GM19324 (cell line): ENCODE results near the gene ACSM6.
A peak's percentile ranks its signal among the peaks of the same experiment; 100 is the strongest.
"Not testable (repeated sequence)": the region's sequence is repeated elsewhere in the genome, so short reads cannot be mapped to it uniquely, and the experiment has no call there.

Experiments used
- ATAC-seq: cut with Tn5 transposase; IDR thresholded peaks from one replicate; pipeline ENCODE4 v1.9.1; 2021; ENCODE audit warnings: mild to moderate bottlenecking, moderate library complexity; ENCODE audit not compliant: unreplicated experiment, low FRiP score

ACSM6 gene

GRCh38 chr10:95214793-95215192, 20.8 kb downstream of the ACSM6 start:
- ATAC-seq: no peak

GRCh38 chr10:95217476-95217875, 23.4 kb downstream of the ACSM6 start:
- no peak for ATAC-seq

GRCh38 chr10:95220539-95220938, 26.5 kb downstream of the ACSM6 start:
- ATAC-seq: no peak

DNA sequence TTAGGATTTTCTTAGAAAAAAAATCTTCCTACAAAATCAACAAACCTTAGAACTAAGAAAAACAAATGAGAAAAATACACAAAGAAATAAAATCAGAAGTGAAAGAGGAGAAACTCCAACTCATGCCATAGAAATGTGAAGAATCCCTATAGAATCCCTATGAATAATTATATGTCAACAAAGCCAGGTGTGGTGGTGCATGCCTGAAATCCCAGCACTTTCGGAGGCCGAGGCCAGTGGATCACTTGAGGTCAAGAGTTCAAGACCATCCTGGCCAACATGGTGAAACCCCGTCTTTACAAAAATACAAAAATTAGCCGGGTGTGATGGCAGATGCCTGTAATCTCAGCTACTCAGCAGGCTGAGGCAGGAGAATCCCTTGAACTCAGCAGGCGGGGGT, 27.1 kb downstream of the ACSM6 start:
- no peak for ATAC-seq

DNA sequence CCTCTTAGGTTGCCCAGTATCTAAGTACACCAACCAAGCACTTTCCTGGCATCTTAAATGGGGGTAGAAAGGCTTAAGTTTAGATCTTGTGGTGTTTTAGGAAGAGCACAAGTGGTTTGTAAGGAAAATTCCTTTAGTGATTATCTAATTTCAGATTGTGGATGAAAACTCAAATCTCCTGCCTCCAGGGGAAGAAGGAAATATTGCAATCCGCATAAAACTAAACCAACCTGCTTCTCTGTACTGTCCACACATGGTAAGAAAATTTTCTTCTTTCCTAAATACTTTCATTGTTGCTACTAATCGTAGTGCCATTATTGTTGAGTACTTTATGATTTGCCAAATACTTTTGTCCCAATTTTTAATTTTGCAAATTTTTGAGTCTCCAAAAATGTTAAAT, 31.1 kb downstream of the ACSM6 start:
- ATAC-seq: no peak

DNA sequence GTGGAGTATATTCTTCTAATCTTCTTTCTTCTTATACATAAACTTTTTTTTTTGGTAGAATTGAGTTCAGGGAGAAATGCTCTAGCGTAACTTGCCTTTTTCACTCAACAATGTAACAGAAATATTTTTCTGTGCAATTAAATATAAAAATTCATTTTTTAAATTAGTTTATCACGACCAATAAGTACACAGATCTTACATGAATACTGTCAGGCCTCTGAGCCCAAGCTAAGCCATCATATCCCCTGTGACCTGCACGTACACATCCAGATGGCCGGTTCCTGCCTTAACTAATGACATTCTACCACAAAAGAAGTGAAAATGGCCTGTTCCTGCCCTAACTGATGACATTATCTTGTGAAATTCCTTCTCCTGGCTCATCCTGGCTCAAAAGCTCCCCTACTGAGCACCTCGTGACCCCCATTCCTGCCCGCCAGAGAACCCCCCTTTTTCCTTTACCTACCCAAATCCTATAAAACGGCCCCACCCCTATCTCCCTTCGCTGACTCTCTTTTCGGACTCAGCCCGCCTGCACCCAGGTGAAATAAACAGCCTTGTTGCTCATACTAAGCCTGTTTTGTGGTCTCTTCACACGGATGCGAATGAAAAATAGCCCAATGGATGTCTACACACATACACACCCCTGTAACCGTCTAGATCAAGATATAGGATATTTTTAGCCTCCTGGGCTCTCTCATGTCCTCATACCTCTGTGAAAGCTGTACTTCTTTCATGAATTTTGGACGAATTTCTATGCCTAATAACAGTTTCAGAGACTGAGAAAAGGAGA, 35.1 kb downstream of the ACSM6 start:
- ATAC-seq: not testable (repeated sequence)

DNA sequence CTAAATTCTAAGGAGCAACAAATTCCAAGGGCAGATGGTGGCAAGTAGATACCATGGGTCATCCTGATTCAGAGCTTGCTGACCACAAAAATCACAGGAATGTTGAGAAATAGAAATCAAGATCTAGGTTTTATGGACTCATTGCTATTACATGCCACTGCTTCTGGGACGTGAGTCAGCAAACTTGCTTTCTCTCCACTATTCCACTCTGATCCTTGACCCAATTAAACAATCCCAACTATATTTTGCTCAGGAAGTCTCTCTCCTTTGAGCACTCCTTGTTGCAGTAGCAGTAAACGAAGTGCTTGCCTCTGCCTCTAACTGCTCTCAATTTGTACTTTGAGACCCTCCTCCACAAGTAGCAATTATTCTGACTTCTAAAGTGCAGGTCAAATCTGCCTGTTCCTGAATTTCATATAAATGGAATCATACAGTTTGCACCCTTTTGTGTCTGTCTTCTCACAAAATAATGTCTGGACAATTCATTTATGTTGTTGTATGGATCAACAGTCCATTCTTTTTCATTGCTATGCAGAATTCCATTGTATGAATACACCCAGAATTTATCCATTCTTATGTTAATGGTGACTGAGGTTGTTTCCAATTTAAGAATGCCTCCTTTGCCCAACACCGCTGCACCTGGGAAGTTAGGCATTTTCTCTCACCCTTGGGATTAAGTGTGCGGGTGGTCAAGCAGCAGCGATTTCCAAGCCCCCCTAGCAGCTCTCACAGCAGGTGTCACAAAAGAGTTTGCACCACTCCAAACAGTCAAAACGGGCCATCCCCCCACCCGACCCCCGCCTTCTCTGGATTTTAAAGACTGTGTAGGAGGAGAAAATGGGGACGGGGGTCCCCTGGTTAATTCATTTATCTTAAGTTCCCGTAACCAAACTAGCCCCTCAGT, 35.9 kb downstream of the ACSM6 start:
- no peak for ATAC-seq

DNA sequence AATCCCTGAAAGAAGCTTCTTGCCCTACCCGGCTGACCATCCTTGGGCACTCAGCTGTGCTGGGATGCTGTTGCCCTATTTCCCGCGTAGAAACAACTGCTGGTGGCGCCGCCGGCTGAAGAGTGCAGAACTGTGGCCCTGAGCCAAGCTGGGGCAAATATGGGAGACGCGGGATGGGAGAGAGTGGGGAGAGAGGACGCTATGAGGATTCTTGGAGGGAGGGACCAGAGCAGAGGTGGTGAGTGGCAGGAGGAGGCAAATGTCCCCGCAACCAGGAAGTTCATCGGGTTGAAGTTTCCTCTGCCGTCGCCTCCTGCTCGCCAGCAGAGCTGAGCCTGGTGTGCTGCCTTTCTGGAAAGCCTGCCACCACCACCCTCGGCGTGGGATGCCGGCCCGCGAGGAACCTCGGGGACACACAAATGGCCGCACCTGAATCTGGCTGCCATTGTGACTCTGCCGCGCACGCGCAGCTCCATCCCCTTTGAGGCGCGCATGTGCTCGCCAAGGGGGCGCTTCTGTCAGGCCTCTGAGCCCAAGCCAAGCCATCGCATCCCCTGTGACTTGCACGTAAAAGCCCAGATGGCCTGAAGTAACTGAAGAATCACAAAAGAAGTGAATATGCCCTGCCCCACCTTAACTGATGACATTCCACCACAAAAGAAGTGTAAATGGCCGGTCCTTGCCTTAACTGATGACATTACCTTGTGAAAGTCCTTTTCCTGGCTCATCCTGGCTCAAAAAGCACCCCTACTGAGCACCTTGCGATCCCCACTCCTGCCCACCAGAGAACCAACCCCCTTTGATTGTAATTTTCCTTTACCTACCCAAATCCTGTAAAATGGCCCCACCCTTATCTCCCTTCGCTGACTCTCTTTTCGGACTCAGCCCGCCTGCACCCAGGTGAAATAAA, 36.9 kb downstream of the ACSM6 start:
- peak; percentile 71 for ATAC-seq

- ATAC-seq: no peak
These were observed 39.5 kb downstream of the ACSM6 start for GRCh38 chr10:95233377-95234034.

DNA sequence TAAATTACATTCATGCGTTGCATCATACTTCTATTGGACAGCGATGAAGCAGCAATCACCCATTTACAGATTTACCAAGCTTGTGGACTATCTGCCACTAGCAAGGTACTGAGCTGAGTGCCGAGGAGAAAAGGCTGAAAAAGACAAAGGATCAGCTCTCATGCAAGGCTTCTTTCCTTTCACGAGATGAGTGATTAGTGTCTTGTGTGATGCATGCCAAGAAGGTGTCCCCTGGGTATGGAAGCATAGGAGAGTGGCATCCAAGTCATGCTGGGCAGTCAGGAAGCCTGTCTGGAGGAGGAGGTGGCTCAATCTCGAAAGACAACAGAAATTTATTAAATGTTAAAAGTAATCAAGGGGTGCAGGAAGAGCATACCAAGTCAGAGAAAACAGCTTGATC, 40.9 kb downstream of the ACSM6 start:
- no peak for ATAC-seq

GRCh38 chr10:95235676-95236067, 41.6 kb downstream of the ACSM6 start:
- ATAC-seq: no peak

DNA sequence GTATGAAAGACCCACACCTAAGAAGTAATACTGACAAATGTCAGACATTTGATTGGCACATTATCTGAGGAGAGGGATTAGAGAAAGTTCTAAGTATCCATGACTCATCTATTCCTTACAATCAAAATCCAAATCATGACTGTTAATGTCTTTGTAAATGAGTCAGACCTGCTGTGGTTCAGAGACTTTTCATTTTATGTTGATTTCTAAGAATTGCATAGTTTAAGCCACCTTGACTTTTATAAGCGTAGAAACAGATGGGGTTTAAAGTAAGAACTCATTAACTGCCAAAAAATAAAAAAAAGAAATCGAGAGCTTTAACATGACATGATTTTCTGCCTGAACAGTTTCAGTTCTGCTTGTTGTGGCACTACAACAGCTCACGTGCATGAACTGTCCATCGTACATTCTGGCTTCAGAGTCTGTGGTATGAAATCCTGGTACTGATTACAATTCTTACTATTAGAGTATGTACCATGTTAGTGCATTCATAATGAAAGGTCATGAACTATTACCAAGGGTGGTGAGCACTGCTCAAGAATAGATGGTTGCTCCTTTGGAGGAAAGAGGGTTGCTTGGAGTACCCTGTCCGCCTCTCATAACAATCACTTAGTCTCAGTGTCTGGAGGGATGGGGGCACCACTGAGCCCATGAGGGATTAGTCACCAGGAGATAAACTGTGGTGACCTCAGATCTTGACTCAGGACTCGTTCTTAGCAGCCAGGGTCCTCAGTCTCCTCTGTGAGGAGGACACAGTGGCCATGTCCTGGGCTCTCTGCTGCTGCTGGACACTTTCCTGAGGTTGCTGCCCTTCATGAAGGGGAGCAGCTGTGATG, 42.2 kb downstream of the ACSM6 start:
- peak; percentile 98 for ATAC-seq

DNA sequence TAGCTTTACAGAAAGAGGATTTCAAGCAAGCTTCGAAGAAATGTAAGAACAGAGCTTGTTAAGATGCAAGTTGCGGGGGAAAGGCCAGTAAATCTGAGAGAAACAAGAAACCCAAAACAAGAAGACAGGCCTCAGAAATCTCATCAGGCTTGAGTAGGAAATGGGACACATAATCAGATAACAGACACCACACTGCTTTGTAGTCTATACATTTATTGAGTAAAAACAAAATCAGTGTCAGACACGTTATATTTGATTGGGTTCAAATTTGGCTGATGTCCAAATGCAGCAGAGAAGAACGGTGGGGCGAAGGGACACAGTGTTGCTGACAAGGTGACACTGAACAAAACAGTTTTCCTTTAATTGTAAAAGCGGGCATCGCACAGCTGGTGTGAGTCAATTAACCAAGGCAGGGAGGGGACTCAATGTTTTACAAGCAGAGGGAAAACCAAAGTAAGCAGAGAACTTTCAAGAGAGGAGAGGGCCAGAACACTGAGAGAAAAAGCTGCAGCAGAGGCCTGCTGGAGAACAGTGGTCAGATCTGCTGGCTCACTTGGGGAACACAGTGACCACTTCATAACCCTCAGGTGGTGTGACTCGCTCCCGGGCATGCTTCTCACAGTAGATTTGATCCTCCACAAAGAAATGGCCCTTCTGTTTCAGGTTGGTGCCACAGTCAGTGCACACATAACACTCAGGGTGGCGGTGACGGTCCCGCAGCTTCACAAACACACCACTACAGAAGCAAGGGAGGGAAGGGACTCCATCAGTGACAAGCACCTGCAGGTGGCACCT, 43.5 kb downstream of the ACSM6 start:
- ATAC-seq: no peak

GRCh38 chr10:95240096-95240495, 46.1 kb downstream of the ACSM6 start:
- ATAC-seq: not testable (repeated sequence)

- no peak for ATAC-seq
These were observed 46.8 kb downstream of the ACSM6 start for GRCh38 chr10:95240811-95241210.

DNA sequence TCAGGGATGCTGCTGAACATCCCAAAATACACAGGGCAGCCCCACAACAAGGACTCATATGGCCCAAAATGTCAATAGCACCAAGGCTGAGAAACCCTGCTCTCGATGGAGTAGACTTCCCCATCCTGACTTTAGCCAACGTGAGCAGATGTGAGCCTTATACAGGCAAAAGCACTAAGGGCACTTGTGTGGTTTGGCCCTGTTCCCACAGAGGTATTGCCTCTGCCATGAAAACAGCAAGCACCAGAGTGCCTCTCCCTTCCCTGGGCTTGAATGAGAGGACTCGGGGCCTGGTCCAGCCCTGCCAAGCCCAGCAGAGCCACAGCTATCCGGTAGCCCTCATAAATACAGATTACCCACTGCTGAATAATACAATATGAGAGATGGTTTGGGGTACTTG, 47.5 kb downstream of the ACSM6 start:
- no peak for ATAC-seq

GRCh38 chr10:95242581-95243317, 48.7 kb downstream of the ACSM6 start:
- no peak for ATAC-seq

DNA sequence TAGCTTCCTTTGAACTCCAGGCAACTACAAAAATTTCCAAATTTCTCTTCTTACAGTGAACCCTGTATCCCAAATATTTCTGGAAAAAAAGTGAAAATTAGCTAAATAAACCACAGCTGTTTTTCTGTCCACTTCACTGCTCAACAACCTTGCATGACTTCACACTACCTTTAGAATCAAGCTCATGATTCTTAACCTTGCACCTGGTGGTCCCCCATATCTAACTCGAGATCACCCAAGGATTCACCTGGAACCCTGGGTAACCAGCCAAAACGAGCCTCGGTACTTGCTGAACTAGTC, 49.2 kb downstream of the ACSM6 start:
- ATAC-seq: no peak
